ENCODE data around the gene SRRM5. TPM values are rescaled to one million over a fixed set of nuclear protein-coding genes. Genes with fewer than 3 reads are reported as not detected.

The SRRM5 gene
- total and polyA plus RNA-seq, 12 donors = 0.15 to 4.7 (median 0.28) TPM; not detected in 3

DNA sequence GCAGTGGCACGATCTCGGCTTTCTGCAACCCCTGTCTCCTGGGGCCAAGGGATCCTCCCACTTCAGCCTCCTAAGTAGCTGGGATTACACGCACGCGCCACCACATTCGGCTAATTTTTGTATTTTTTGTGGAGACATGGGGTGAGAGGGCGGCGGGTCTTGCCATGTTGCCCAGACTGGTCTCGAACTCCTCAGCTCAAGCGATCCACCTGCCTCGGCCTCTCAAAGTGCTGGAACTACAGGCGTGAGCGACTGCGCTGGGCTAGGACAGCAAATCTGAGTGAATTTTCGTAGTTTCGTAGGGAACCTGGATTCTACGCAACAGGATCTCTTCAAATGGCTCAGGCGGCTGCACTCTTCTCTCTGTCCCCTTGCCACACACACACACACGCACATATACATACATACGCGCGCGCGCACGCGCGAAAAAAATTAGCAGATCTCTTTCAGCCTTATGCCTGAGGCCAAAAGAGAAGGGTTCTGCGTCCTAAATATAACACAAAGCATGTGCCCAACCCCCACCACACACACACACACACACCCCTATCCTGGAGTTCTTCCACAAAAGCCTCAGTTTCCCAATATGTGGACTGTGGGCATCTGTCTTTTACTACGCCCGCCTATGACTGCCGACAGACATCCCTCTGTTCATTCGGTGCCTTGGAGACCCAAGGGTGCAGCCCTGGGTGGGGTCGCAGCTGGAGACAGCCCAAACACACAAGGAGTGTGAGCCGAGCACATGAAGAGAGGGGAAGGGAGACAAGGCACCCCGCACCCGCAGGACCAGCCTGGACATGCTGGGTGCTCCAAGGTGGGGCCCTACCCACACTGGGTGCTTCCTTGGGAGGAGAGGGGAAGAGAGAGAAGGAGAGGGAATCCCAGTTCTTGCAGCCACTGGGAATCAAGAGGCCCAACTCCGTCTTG lies 35.7 kb upstream of the SRRM5 start:
- Histone ChIP-seq H3K27ac (peak overlapping the region in 2 of 5 donors; percentile 66 to 71), H3K4me1 (replicated peaks in 1 of 2) (peaks cover 9 to 27% of the 10 kb centered on the region in 2 donors), H3K9me3 (replicated peaks in 1 of 3) (no peaks in the 10 kb centered on the region), H3K4me3 (peak overlapping the region in 2 of 4 donors; percentile 8 to 54), H3K36me3 (replicated peaks in 1 of 2) (no peaks in the 10 kb centered on the region), H3K27me3 (no peaks in the 10 kb centered on the region)
- peak in 1 of 7 donors; percentile 65 for DNase-seq
- intact Hi-C loops (cut with DNase I) = no loop called here
- 71 to 76% (median 74%) methylated on average over 28 to 37 of the region's 37 CpGs for WGBS, 4 donors
- TF ChIP-seq, protein P1, sequence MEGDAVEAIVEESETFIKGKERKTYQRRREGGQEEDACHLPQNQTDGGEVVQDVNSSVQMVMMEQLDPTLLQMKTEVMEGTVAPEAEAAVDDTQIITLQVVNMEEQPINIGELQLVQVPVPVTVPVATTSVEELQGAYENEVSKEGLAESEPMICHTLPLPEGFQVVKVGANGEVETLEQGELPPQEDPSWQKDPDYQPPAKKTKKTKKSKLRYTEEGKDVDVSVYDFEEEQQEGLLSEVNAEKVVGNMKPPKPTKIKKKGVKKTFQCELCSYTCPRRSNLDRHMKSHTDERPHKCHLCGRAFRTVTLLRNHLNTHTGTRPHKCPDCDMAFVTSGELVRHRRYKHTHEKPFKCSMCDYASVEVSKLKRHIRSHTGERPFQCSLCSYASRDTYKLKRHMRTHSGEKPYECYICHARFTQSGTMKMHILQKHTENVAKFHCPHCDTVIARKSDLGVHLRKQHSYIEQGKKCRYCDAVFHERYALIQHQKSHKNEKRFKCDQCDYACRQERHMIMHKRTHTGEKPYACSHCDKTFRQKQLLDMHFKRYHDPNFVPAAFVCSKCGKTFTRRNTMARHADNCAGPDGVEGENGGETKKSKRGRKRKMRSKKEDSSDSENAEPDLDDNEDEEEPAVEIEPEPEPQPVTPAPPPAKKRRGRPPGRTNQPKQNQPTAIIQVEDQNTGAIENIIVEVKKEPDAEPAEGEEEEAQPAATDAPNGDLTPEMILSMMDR (IDR thresholded peaks at IDR 0.05) = no peak
- no peak for TF ChIP-seq POLR2A (IDR thresholded peaks at IDR 0.05)

DNA sequence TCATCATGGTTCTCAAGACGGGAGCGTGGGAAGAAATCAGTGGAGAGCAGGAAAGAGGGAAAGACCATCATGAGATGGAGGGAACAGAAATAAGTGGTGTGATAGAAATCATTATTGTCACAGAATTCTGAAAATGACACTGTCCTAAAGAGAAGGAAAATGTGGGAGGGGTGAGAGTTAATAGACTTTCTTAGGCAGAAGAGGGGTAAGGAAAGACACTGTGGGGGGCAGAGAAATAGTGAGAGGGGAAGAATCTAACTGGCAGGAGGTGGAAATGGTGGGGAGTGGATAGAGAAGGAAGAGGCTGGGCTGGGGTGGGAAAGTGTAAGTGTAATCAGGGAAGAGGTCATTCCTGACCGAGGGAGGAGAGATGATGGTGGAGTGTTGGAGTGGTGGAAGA lies 33.1 kb upstream of the SRRM5 start:
- Histone ChIP-seq H3K9me3 (replicated peaks in 1 of 3) (no peaks in the 10 kb centered on the region), H3K36me3 (replicated peaks in 1 of 2) (no peaks in the 10 kb centered on the region), H3K4me3 (no peak overlapping the region), H3K4me1 (replicated peaks in 1 of 2) (peaks cover 9 to 34% of the 10 kb centered on the region in 2 donors), H3K27ac (no peak overlapping the region), H3K27me3 (no peaks in the 10 kb centered on the region)
- intact Hi-C loops (cut with DNase I) = no loop called here
- TF ChIP-seq, protein P1 (IDR thresholded peaks at IDR 0.05) = no peak
- TF ChIP-seq POLR2A (IDR thresholded peaks at IDR 0.05) = no peak
- WGBS, 4 donors = 86 to 92% (median 88%) methylated on average over 3 of the region's 3 CpGs
- DNase-seq = no peak

DNA sequence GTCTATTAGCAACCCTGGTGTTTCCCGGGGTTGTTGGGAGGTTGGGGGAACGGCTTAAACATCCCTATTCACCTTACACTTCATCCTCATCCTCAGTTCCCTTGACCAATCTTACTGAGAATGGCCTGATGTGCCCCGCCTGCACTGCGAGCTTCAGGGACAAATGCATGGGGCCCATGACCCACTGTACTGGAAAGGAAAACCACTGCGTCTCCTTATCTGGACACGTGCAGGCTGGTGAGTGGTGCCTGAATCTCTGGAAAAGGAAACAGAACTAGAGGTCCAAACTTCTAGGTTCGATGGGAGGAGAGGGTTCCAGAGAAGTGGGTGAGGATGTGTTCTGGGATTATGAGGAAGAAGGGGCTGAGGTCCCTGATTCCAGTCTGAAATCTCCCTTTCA lies 30.4 kb upstream of the SRRM5 start:
- Histone ChIP-seq H3K36me3 (replicated peaks in 1 of 2) (no peaks in the 10 kb centered on the region), H3K4me3 (peak overlapping the region in 1 of 4 donors; percentile 50), H3K27me3 (no peaks in the 10 kb centered on the region), H3K27ac (peak overlapping the region in 2 of 5 donors; percentile 59 to 68), H3K4me1 (replicated peaks in 1 of 2) (peaks cover 4 to 24% of the 10 kb centered on the region in 2 donors), H3K9me3 (replicated peaks in 1 of 3) (no peaks in the 10 kb centered on the region)
- DNase-seq = peak in 1 of 7 donors; percentile 56
- TF ChIP-seq POLR2A (IDR thresholded peaks at IDR 0.05) = no peak
- TF ChIP-seq, protein P1 (IDR thresholded peaks at IDR 0.05) = no peak
- WGBS, 4 donors = 32 to 56% (median 40%) methylated on average over 7 of the region's 7 CpGs
- intact Hi-C loops (cut with DNase I) = no loop called here

- intact Hi-C loops (cut with DNase I) = no loop called here
- Histone ChIP-seq H3K4me1 (replicated peaks in 1 of 2) (peaks cover 4 to 24% of the 10 kb centered on the region in 2 donors), H3K27ac (no peak overlapping the region), H3K4me3 (no peak overlapping the region), H3K36me3 (replicated peaks in 1 of 2) (no peaks in the 10 kb centered on the region), H3K9me3 (replicated peaks in 1 of 3) (no peaks in the 10 kb centered on the region), H3K27me3 (no peaks in the 10 kb centered on the region)
- TF ChIP-seq, protein P1 (IDR thresholded peaks at IDR 0.05) = no peak
- no peak for TF ChIP-seq POLR2A (IDR thresholded peaks at IDR 0.05)
- WGBS, 4 donors = 86 to 96% (median 93%) methylated on average over 2 of the region's 2 CpGs
- no peak for DNase-seq
Observed at GRCh38 chr19:43582495-43582894, 29.4 kb upstream of the SRRM5 start.

Data from adrenal gland (tissue), 12 donors.